CD4-positive, alpha-beta T cell treated with Interleukin-6 at 100 ng/mL for 8 hours (primary cell): ENCODE data around the gene TEDC2.
"Not testable (repeated sequence)": the region's sequence is repeated elsewhere in the genome, so short reads cannot be mapped to it uniquely, and the experiment has no call there.

Experiments used
- DNase-seq: peaks from one replicate; pipeline ENCODE4 v3.0.0-alpha.2; 2020; ENCODE audit warnings: mixed read lengths, low spot score

Gene TEDC2

GRCh38 chr16:2438121-2438520, 21.8 kb upstream of the TEDC2 start:
- no peak for DNase-seq

- DNase-seq = no peak
Observed at GRCh38 chr16:2439598-2439997, 20.3 kb upstream of the TEDC2 start.

- not testable (repeated sequence) for DNase-seq
Observed at GRCh38 chr16:2441143-2441804, 18.6 kb upstream of the TEDC2 start.

GRCh38 chr16:2443555-2443954, 16.4 kb upstream of the TEDC2 start:
- no peak for DNase-seq

- no peak for DNase-seq
Observed at GRCh38 chr16:2447920-2448583, 11.9 kb upstream of the TEDC2 start.

- DNase-seq = no peak
Observed at GRCh38 chr16:2449118-2449517, 10.8 kb upstream of the TEDC2 start.

GRCh38 chr16:2450535-2450934, 9.4 kb upstream of the TEDC2 start:
- no peak for DNase-seq

GRCh38 chr16:2450975-2451381, 8.9 kb upstream of the TEDC2 start:
- DNase-seq = no peak

- DNase-seq = no peak
Observed at GRCh38 chr16:2451851-2452320, 8.0 kb upstream of the TEDC2 start.

GRCh38 chr16:2452650-2453049, 7.3 kb upstream of the TEDC2 start:
- DNase-seq = no peak

- no peak for DNase-seq
Observed at GRCh38 chr16:2455081-2455845, 4.6 kb upstream of the TEDC2 start.

GRCh38 chr16:2456551-2457153, 3.3 kb upstream of the TEDC2 start:
- no peak for DNase-seq

GRCh38 chr16:2457267-2457666, 2.6 kb upstream of the TEDC2 start:
- DNase-seq = no peak

- DNase-seq = no peak
Observed at GRCh38 chr16:2457946-2458345, 2.0 kb upstream of the TEDC2 start.

GRCh38 chr16:2458887-2459646, 842 bp upstream of the TEDC2 start:
- DNase-seq = no peak

GRCh38 chr16:2460391-2460713, 443 bp downstream of the TEDC2 start:
- DNase-seq = no peak

GRCh38 chr16:2460916-2461315, 1.0 kb downstream of the TEDC2 start:
- no peak for DNase-seq

- no peak for DNase-seq
Observed at GRCh38 chr16:2462031-2462866, 2.3 kb downstream of the TEDC2 start.

- no peak for DNase-seq
Observed at GRCh38 chr16:2464333-2464732, 4.4 kb downstream of the TEDC2 start.

- no peak for DNase-seq
Observed at GRCh38 chr16:2465653-2466415, 5.9 kb downstream of the TEDC2 start.
